ENCODE measurements around the gene FBXO41.

- TF ChIP-seq CTCF (IDR thresholded peaks at IDR 0.05; ENCODE audit: low read depth, low read length, poor library complexity, severe bottlenecking) (no peak), EZH2phosphoT487 (IDR thresholded peaks at IDR 0.05; ENCODE audit: borderline replicate concordance, low read length) (no peak)
Measured at GRCh38 chr2:73253901-73254300, 30.4 kb downstream of the FBXO41 start.
